ENCODE measurements around the gene GPR108. TPM values are rescaled to one million over a fixed set of nuclear protein-coding genes. Genes with fewer than 3 reads are reported as not detected.

GPR108 gene
- total RNA-seq, 1 experiment from 2014 or later = 53.6 TPM

GRCh38 chr19:6730941-6731670 lies 6.3 kb downstream of the GPR108 start:
- TF ChIP-seq CTCF (IDR thresholded peaks at IDR 0.05; ENCODE audit: insufficient read depth in 1 of 2, low read depth in 1 of 2, low read length in 1 of 2, severe bottlenecking in 1 of 2, unreplicated experiment in 1 of 2) = no peak
- Histone ChIP-seq H3K4me3 (ENCODE audit: low read depth, low read length) (no peak overlapping the region), H3K4me1 (peaks cover 2% of the 10 kb centered on the region; the same call in 1 of the 2 replicates), H3K27me3 (replicated peaks; ENCODE audit: control insufficient read depth, insufficient read depth, low read length) (no peaks in the 10 kb centered on the region), H3K9me3 (no peaks in the 10 kb centered on the region), H3K36me3 (ENCODE audit: control insufficient read depth, insufficient read depth, low read length) (no peaks in the 10 kb centered on the region; the same call in 1 of the 2 replicates)
- no peaks in the 10 kb centered on the region for H3K27me3 Mint-ChIP-seq (ENCODE audit: insufficient read depth, unreplicated experiment)
- DNase-seq = no peak
- no TSS peak for BruUV-seq (replicated peaks)
- intact Hi-C loops (cut with micrococcal nuclease; ENCODE audit: unreplicated experiment) = no loop called here
- ChIA-PET CTCF (no interaction called here), POLR2A (no interaction called here)
- no peaks in the 10 kb centered on the region for H3K9me3 Mint-ChIP-seq (ENCODE audit: unreplicated experiment)
- H3K36me3 Mint-ChIP-seq (ENCODE audit: insufficient read depth, unreplicated experiment) = peaks cover 11% of the 10 kb centered on the region
- peaks cover 3% of the 10 kb centered on the region for H3K4me1 Mint-ChIP-seq (ENCODE audit: low read depth, unreplicated experiment)
- no peak overlapping the region for H3K27ac Mint-ChIP-seq (ENCODE audit: unreplicated experiment)
- no peak overlapping the region for H3K4me3 Mint-ChIP-seq (ENCODE audit: unreplicated experiment)

GRCh38 chr19:6730153-6730804 lies 7.1 kb downstream of the GPR108 start:
- H3K27me3 ChIP-seq (replicated peaks; ENCODE audit: control insufficient read depth, insufficient read depth, low read length) = no peaks in the 10 kb centered on the region
- DNase-seq = no peak
- POLR2A ChIA-PET = no interaction called here
- no peak for TF ChIP-seq CTCF (IDR thresholded peaks at IDR 0.05; ENCODE audit: insufficient read depth in 1 of 2, low read depth in 1 of 2, low read length in 1 of 2, severe bottlenecking in 1 of 2, unreplicated experiment in 1 of 2)
- intact Hi-C loops (cut with micrococcal nuclease; ENCODE audit: unreplicated experiment) = no loop called here
- BruUV-seq (replicated peaks) = no TSS peak
- Mint-ChIP-seq H3K4me1 (ENCODE audit: low read depth, unreplicated experiment) (no peaks in the 10 kb centered on the region), H3K4me3 (ENCODE audit: unreplicated experiment) (no peak overlapping the region), H3K27ac (ENCODE audit: unreplicated experiment) (no peak overlapping the region), H3K36me3 (ENCODE audit: insufficient read depth, unreplicated experiment) (peaks cover 11% of the 10 kb centered on the region), H3K27me3 (ENCODE audit: insufficient read depth, unreplicated experiment) (no peaks in the 10 kb centered on the region), H3K9me3 (ENCODE audit: unreplicated experiment) (no peaks in the 10 kb centered on the region)
- no peaks in the 10 kb centered on the region for H3K9me3 ChIP-seq
- H3K36me3 ChIP-seq (ENCODE audit: control insufficient read depth, insufficient read depth, low read length) = no peaks in the 10 kb centered on the region; the same call in 1 of the 2 replicates
- no peaks in the 10 kb centered on the region for H3K4me1 ChIP-seq
- H3K4me3 ChIP-seq (ENCODE audit: low read depth, low read length) = no peak overlapping the region
- CTCF ChIA-PET = no interaction called here

GRCh38 chr19:6729573-6730152 lies 7.7 kb downstream of the GPR108 start:
- Mint-ChIP-seq H3K27ac (ENCODE audit: unreplicated experiment) (peak overlapping the region; percentile 46), H3K4me1 (ENCODE audit: low read depth, unreplicated experiment) (no peaks in the 10 kb centered on the region), H3K4me3 (ENCODE audit: unreplicated experiment) (no peak overlapping the region), H3K36me3 (ENCODE audit: insufficient read depth, unreplicated experiment) (peaks cover 11% of the 10 kb centered on the region), H3K27me3 (ENCODE audit: insufficient read depth, unreplicated experiment) (no peaks in the 10 kb centered on the region), H3K9me3 (ENCODE audit: unreplicated experiment) (no peaks in the 10 kb centered on the region)
- H3K4me3 ChIP-seq (ENCODE audit: low read depth, low read length) = no peak overlapping the region
- no peak for TF ChIP-seq CTCF (IDR thresholded peaks at IDR 0.05; ENCODE audit: insufficient read depth in 1 of 2, low read depth in 1 of 2, low read length in 1 of 2, severe bottlenecking in 1 of 2, unreplicated experiment in 1 of 2)
- H3K9me3 ChIP-seq = no peaks in the 10 kb centered on the region
- H3K36me3 ChIP-seq (ENCODE audit: control insufficient read depth, insufficient read depth, low read length) = no peaks in the 10 kb centered on the region; the same call in 1 of the 2 replicates
- no peaks in the 10 kb centered on the region for H3K4me1 ChIP-seq
- DNase-seq = no peak
- intact Hi-C loops (cut with micrococcal nuclease; ENCODE audit: unreplicated experiment) = no loop called here
- H3K27me3 ChIP-seq (replicated peaks; ENCODE audit: control insufficient read depth, insufficient read depth, low read length) = no peaks in the 10 kb centered on the region
- no TSS peak for BruUV-seq (replicated peaks)
- ChIA-PET CTCF (interaction anchor here (1.1 kb wide), 1 partner anchor 8 kb away, joined by 3 read pairs; the partner anchor contains the start of gene GPR108), POLR2A (no interaction called here)

All from Caco-2 (cell line).